GM18499 (cell line): ENCODE measurements around the gene PIK3R2.
A peak's percentile ranks its signal among the peaks of the same experiment; 100 is the strongest.
"Not testable (repeated sequence)": the region's sequence is repeated elsewhere in the genome, so short reads cannot be mapped to it uniquely, and the experiment has no call there.

Experiments used
- ATAC-seq: cut with Tn5 transposase; IDR thresholded peaks from one replicate; pipeline ENCODE4 v1.9.1; 2021; ENCODE audit warnings: moderate number of reproducible peaks; ENCODE audit not compliant: insufficient read depth, unreplicated experiment

The PIK3R2 gene

GRCh38 chr19:18152817-18153555, at the start of gene PIK3R2:
TSS of gene PIK3R2 (plus strand) at chr19:18153163. CDS start at chr19:18155880, 2,717 bp downstream.
- ATAC-seq: peak; percentile 44

GRCh38 chr19:18104793-18105131, 48.2 kb upstream of the PIK3R2 start:
- no peak for ATAC-seq

GRCh38 chr19:18105259-18105658, 47.7 kb upstream of the PIK3R2 start:
- ATAC-seq: not testable (repeated sequence)

GRCh38 chr19:18107235-18107634, 45.7 kb upstream of the PIK3R2 start:
- no peak for ATAC-seq

GRCh38 chr19:18108897-18109296, 44.1 kb upstream of the PIK3R2 start:
- no peak for ATAC-seq

GRCh38 chr19:18109341-18109732, 43.6 kb upstream of the PIK3R2 start:
- ATAC-seq: no peak

- ATAC-seq: no peak
Measured at GRCh38 chr19:18109733-18110608, 43.0 kb upstream of the PIK3R2 start.

GRCh38 chr19:18110609-18111232, 42.2 kb upstream of the PIK3R2 start:
- no peak for ATAC-seq

GRCh38 chr19:18112989-18113478, 39.9 kb upstream of the PIK3R2 start:
- ATAC-seq: no peak

- no peak for ATAC-seq
Measured at GRCh38 chr19:18113827-18114226, 39.1 kb upstream of the PIK3R2 start.

- no peak for ATAC-seq
Measured at GRCh38 chr19:18114483-18114882, 38.5 kb upstream of the PIK3R2 start.

GRCh38 chr19:18117364-18117691, 35.6 kb upstream of the PIK3R2 start:
- no peak for ATAC-seq

- ATAC-seq: no peak
Measured at GRCh38 chr19:18117692-18118378, 35.1 kb upstream of the PIK3R2 start.

GRCh38 chr19:18118420-18119012, 34.4 kb upstream of the PIK3R2 start:
- ATAC-seq: no peak

- no peak for ATAC-seq
Measured at GRCh38 chr19:18119013-18119716, 33.8 kb upstream of the PIK3R2 start.

GRCh38 chr19:18119717-18120105, 33.3 kb upstream of the PIK3R2 start:
- ATAC-seq: no peak

- ATAC-seq: no peak
Measured at GRCh38 chr19:18120127-18120526, 32.8 kb upstream of the PIK3R2 start.

- no peak for ATAC-seq
Measured at GRCh38 chr19:18121166-18121565, 31.8 kb upstream of the PIK3R2 start.

GRCh38 chr19:18122424-18122823, 30.5 kb upstream of the PIK3R2 start:
- ATAC-seq: no peak
